Measurements from ENCODE around the gene TMEM225.
A peak's percentile ranks its signal among the peaks of the same experiment; 100 is the strongest.
"Not testable (repeated sequence)": the region's sequence is repeated elsewhere in the genome, so short reads cannot be mapped to it uniquely, and the experiment has no call there.

The TMEM225 gene

GRCh38 chr11:123885570-123885969 is at the start of gene TMEM225:
Gene TMEM225 (minus strand): TSS chr11:123885670. CDS start chr11:123885425, 245 bp downstream.
- DNase-seq (ENCODE audit: low read depth, low spot score), result no peak

- no peak for DNase-seq (ENCODE audit: low read depth, low spot score)
Observed at GRCh38 chr11:123924027-123924426, 38.6 kb upstream of the TMEM225 start.

GRCh38 chr11:123920943-123921342 is 35.5 kb upstream of the TMEM225 start:
- no peak for DNase-seq (ENCODE audit: low read depth, low spot score)

- DNase-seq (ENCODE audit: low read depth, low spot score), result no peak
Observed at GRCh38 chr11:123905826-123906225, 20.4 kb upstream of the TMEM225 start.

GRCh38 chr11:123904932-123905331 is 19.5 kb upstream of the TMEM225 start:
- DNase-seq (ENCODE audit: low read depth, low spot score), result no peak

- DNase-seq (ENCODE audit: low read depth, low spot score), result no peak
Observed at GRCh38 chr11:123903932-123904331, 18.5 kb upstream of the TMEM225 start.

GRCh38 chr11:123901867-123902266 is 16.4 kb upstream of the TMEM225 start, which contains the start of gene OR8D4:
Gene OR8D4 (plus strand): TSS chr11:123902167. CDS start chr11:123906432, 4,265 bp downstream.
- DNase-seq (ENCODE audit: low read depth, low spot score), result no peak

GRCh38 chr11:123899792-123900191 is 14.3 kb upstream of the TMEM225 start:
- DNase-seq (ENCODE audit: low read depth, low spot score), result no peak

- DNase-seq (ENCODE audit: low read depth, low spot score), result no peak
Observed at GRCh38 chr11:123892031-123892430, 6.6 kb upstream of the TMEM225 start.

- no peak for DNase-seq (ENCODE audit: low read depth, low spot score)
Observed at GRCh38 chr11:123880912-123881311, 4.6 kb downstream of the TMEM225 start.

- DNase-seq (ENCODE audit: low read depth, low spot score), result not testable (repeated sequence)
Observed at GRCh38 chr11:123867795-123868194, 17.7 kb downstream of the TMEM225 start.

GRCh38 chr11:123865293-123865692 is 20.2 kb downstream of the TMEM225 start:
- peak; percentile 28 for DNase-seq (ENCODE audit: low read depth, low spot score)

GRCh38 chr11:123859731-123860130 is 25.7 kb downstream of the TMEM225 start:
- DNase-seq (ENCODE audit: low read depth, low spot score), result no peak

- DNase-seq (ENCODE audit: low read depth, low spot score), result no peak
Observed at GRCh38 chr11:123856444-123856843, 29.0 kb downstream of the TMEM225 start.

- DNase-seq (ENCODE audit: low read depth, low spot score), result peak; percentile 12
Observed at GRCh38 chr11:123853038-123853437, 32.4 kb downstream of the TMEM225 start.

GRCh38 chr11:123852321-123852720 is 33.1 kb downstream of the TMEM225 start:
- no peak for DNase-seq (ENCODE audit: low read depth, low spot score)

GRCh38 chr11:123851110-123851509 is 34.4 kb downstream of the TMEM225 start:
- no peak for DNase-seq (ENCODE audit: low read depth, low spot score)

GRCh38 chr11:123841174-123841573 is 44.3 kb downstream of the TMEM225 start:
- no peak for DNase-seq (ENCODE audit: low read depth, low spot score)

GRCh38 chr11:123839131-123839530 is 46.3 kb downstream of the TMEM225 start:
- DNase-seq (ENCODE audit: low read depth, low spot score), result no peak

GRCh38 chr11:123838659-123839058 is 46.8 kb downstream of the TMEM225 start:
- DNase-seq (ENCODE audit: low read depth, low spot score), result no peak

- no peak for DNase-seq (ENCODE audit: low read depth, low spot score)
Observed at GRCh38 chr11:123838199-123838598, 47.3 kb downstream of the TMEM225 start.

GRCh38 chr11:123833095-123833494 is 52.4 kb downstream of the TMEM225 start:
- no peak for DNase-seq (ENCODE audit: low read depth, low spot score)

Data from iPS DF 19.7 (cell line).